Activated CD8-positive, alpha-beta T cell treated with anti-CD3 and anti-CD28 coated beads for 36 hours (primary cell): Measurements from ENCODE around the gene PRKCG. TPM values are rescaled to one million over a fixed set of nuclear protein-coding genes. Genes with fewer than 3 reads are reported as not detected.

Experiments used
- ATAC-seq: fragments of 200-7000 bp; cut with Tn5 transposase; one replicate; pipeline ENCODE4 v1.10.0; 2021; ENCODE audit warnings: mild to moderate bottlenecking, moderate library complexity
- CTCF ChIA-PET: fragments of 350-600 bp; sonication (Branson Sonifier 250); formaldehyde crosslinking; loops from one replicate; lab custom pipeline; 2021; ENCODE audit warnings: antibody characterized with exemption; lab: Charles Lee
- POLR2A ChIA-PET: fragments of 350-600 bp; sonication (Branson Sonifier 250); formaldehyde crosslinking; loops from one replicate; lab custom pipeline; 2021; ENCODE audit warnings: antibody characterized with exemption; lab: Charles Lee
- DNase-seq: peaks from one replicate; pipeline ENCODE4 v3.0.0-alpha.2; 2020
- H3K27ac Mint-ChIP-seq: one replicate; pipeline ENCODE4 v1.8.0; 2021; ENCODE audit warnings: mild to moderate bottlenecking, mixed read lengths
- H3K27me3 Mint-ChIP-seq: one replicate; pipeline ENCODE4 v1.8.0; 2021; ENCODE audit warnings: mixed read lengths
- H3K36me3 Mint-ChIP-seq: one replicate; pipeline ENCODE4 v1.8.0; 2021; ENCODE audit warnings: low read depth, mixed read lengths
- H3K4me1 Mint-ChIP-seq: one replicate; pipeline ENCODE4 v1.8.0; 2021; ENCODE audit warnings: low read depth, mixed read lengths
- H3K4me3 Mint-ChIP-seq: one replicate; pipeline ENCODE4 v1.8.0; 2021; ENCODE audit warnings: mild to moderate bottlenecking, moderate library complexity, mixed read lengths
- H3K9me3 Mint-ChIP-seq: one replicate; pipeline ENCODE4 v1.8.0; 2021; ENCODE audit warnings: mixed read lengths
- CTCF ChIP-seq: fragments of 200-600 bp; IDR thresholded peaks from one replicate; pipeline ENCODE4 v1.8.0; 2022; ENCODE audit warnings: antibody characterized with exemption, mild to moderate bottlenecking
- intact Hi-C: fragments of 100-400 bp; cut with micrococcal nuclease; formaldehyde crosslinking; loops from one replicate; pipeline ENCODE4 v1.10.0; 2022
- total RNA-seq, 2 experiments: library from RNA; stranded (reverse); gene quantifications; one replicate each; pipeline ENCODE4 v1.2.3, GENCODE V29; 2021

Gene PRKCG
- total RNA-seq, 2 experiments from 2014 or later: 0.11 TPM; not detected in 1

- Mint-ChIP-seq H3K9me3 (no peaks in the 10 kb centered on the region), H3K27ac (no peak overlapping the region), H3K4me3 (no peak overlapping the region), H3K27me3 (peaks cover 32% of the 10 kb centered on the region), H3K36me3 (no peaks in the 10 kb centered on the region), H3K4me1 (peaks cover 3% of the 10 kb centered on the region)
- POLR2A ChIA-PET: no interaction called here
- TF ChIP-seq CTCF: no peak
- ATAC-seq: no peak
- DNase-seq: no peak
- CTCF ChIA-PET: no interaction called here
- intact Hi-C loops: no loop called here
Observed at GRCh38 chr19:53894707-53895106, 12.7 kb downstream of the PRKCG start.

- ChIA-PET POLR2A (no interaction called here), CTCF (interaction anchor here (1.1 kb wide), 1 partner anchor 8 kb away, joined by 3 read pairs; no protein-coding TSS in a partner anchor)
- no peaks in the 10 kb centered on the region for H3K9me3 Mint-ChIP-seq
- TF ChIP-seq CTCF: no peak
- DNase-seq (no peak), ATAC-seq (no peak)
- H3K4me3 Mint-ChIP-seq: no peak overlapping the region
- H3K36me3 Mint-ChIP-seq: no peaks in the 10 kb centered on the region
- intact Hi-C loops: no loop called here
- H3K27ac Mint-ChIP-seq: no peak overlapping the region
- no peaks in the 10 kb centered on the region for H3K4me1 Mint-ChIP-seq
- H3K27me3 Mint-ChIP-seq: peaks cover 35% of the 10 kb centered on the region
Observed at GRCh38 chr19:53896682-53897081, 14.7 kb downstream of the PRKCG start.

- no peak for ATAC-seq
- Mint-ChIP-seq H3K4me1 (no peaks in the 10 kb centered on the region), H3K9me3 (no peaks in the 10 kb centered on the region), H3K27ac (no peak overlapping the region), H3K36me3 (no peaks in the 10 kb centered on the region), H3K4me3 (no peak overlapping the region), H3K27me3 (peaks cover 35% of the 10 kb centered on the region)
- intact Hi-C loops: no loop called here
- POLR2A ChIA-PET: no interaction called here
- CTCF ChIA-PET: no interaction called here
- TF ChIP-seq CTCF: no peak
- DNase-seq: no peak
Observed at GRCh38 chr19:53897459-53897858, 15.5 kb downstream of the PRKCG start.

- DNase-seq (no peak), ATAC-seq (no peak)
- ChIA-PET POLR2A (no interaction called here), CTCF (interaction anchor here (1.7 kb wide), 1 partner anchor 9 kb away, joined by 5 read pairs; no protein-coding TSS in a partner anchor)
- Mint-ChIP-seq H3K9me3 (no peaks in the 10 kb centered on the region), H3K4me3 (no peak overlapping the region), H3K27me3 (peaks cover 38% of the 10 kb centered on the region), H3K27ac (no peak overlapping the region), H3K4me1 (no peaks in the 10 kb centered on the region), H3K36me3 (peaks cover 2% of the 10 kb centered on the region)
- TF ChIP-seq CTCF: no peak
- intact Hi-C loops: no loop called here
Observed at GRCh38 chr19:53898166-53898565, 16.2 kb downstream of the PRKCG start.

GRCh38 chr19:53898636-53899341 lies 16.8 kb downstream of the PRKCG start:
- no peak overlapping the region for H3K27ac Mint-ChIP-seq
- peak; percentile 49 for ATAC-seq
- no peak overlapping the region for H3K4me3 Mint-ChIP-seq
- peaks cover 2% of the 10 kb centered on the region for H3K36me3 Mint-ChIP-seq
- no peaks in the 10 kb centered on the region for H3K9me3 Mint-ChIP-seq
- DNase-seq: peak; percentile 21
- no peaks in the 10 kb centered on the region for H3K4me1 Mint-ChIP-seq
- CTCF ChIA-PET: interaction anchor here (1.7 kb wide), 1 partner anchor 9 kb away, joined by 5 read pairs; no protein-coding TSS in a partner anchor
- POLR2A ChIA-PET: no interaction called here
- TF ChIP-seq CTCF: no peak
- peaks cover 38% of the 10 kb centered on the region for H3K27me3 Mint-ChIP-seq
- intact Hi-C loops: no loop called here
